ENCODE data around the gene SEMA5A.

SEMA5A gene

GRCh38 chr5:9125852-9126251 is 420.0 kb downstream of the SEMA5A start:
- FAIRE-seq = peak; percentile 53
- DNase-seq (ENCODE audit: low spot score) = no peak

- DNase-seq (ENCODE audit: low spot score) (no peak), FAIRE-seq (no peak)
Observed at GRCh38 chr5:9124838-9125237, 421.0 kb downstream of the SEMA5A start.

GRCh38 chr5:9124071-9124470 is 421.8 kb downstream of the SEMA5A start:
- no peak for FAIRE-seq
- no peak for DNase-seq (ENCODE audit: low spot score)

GRCh38 chr5:9122528-9122927 is 423.3 kb downstream of the SEMA5A start:
- no peak for DNase-seq (ENCODE audit: low spot score)
- no peak for FAIRE-seq

- no peak for FAIRE-seq
- DNase-seq (ENCODE audit: low spot score) = no peak
Observed at GRCh38 chr5:9121597-9121996, 424.3 kb downstream of the SEMA5A start.

- DNase-seq (ENCODE audit: low spot score) (no peak), FAIRE-seq (no peak)
Observed at GRCh38 chr5:9118852-9119251, 427.0 kb downstream of the SEMA5A start.

- no peak for FAIRE-seq
- no peak for DNase-seq (ENCODE audit: low spot score)
Observed at GRCh38 chr5:9115093-9115492, 430.8 kb downstream of the SEMA5A start.

GRCh38 chr5:9112520-9113291 is 433.2 kb downstream of the SEMA5A start:
- FAIRE-seq = no peak
- DNase-seq (ENCODE audit: low spot score) = no peak

GRCh38 chr5:9108162-9108561 is 437.7 kb downstream of the SEMA5A start:
- DNase-seq (ENCODE audit: low spot score) = no peak
- FAIRE-seq = no peak

- FAIRE-seq (no peak), DNase-seq (ENCODE audit: low spot score) (no peak)
Observed at GRCh38 chr5:9105851-9106250, 440.0 kb downstream of the SEMA5A start.

- FAIRE-seq = no peak
- no peak for DNase-seq (ENCODE audit: low spot score)
Observed at GRCh38 chr5:9104571-9105339, 441.1 kb downstream of the SEMA5A start.

GRCh38 chr5:9103290-9103689 is 442.6 kb downstream of the SEMA5A start:
- DNase-seq (ENCODE audit: low spot score) (no peak), FAIRE-seq (no peak)

- DNase-seq (ENCODE audit: low spot score) (no peak), FAIRE-seq (no peak)
Observed at GRCh38 chr5:9099689-9100088, 446.2 kb downstream of the SEMA5A start.

GRCh38 chr5:9098990-9099389 is 446.9 kb downstream of the SEMA5A start:
- no peak for FAIRE-seq

GRCh38 chr5:9094582-9094981 is 451.3 kb downstream of the SEMA5A start:
- FAIRE-seq (no peak), DNase-seq (ENCODE audit: low spot score) (no peak)

More at GRCh38 chr5:9098990-9099389, 446.9 kb downstream of the SEMA5A start:
- no peak for DNase-seq (ENCODE audit: low spot score)

- DNase-seq (ENCODE audit: low spot score) (no peak), FAIRE-seq (no peak)
Observed at GRCh38 chr5:9091896-9092662, 453.8 kb downstream of the SEMA5A start.

- DNase-seq (ENCODE audit: low spot score) = no peak
- no peak for FAIRE-seq
Observed at GRCh38 chr5:9090381-9091026, 455.4 kb downstream of the SEMA5A start.

GRCh38 chr5:9089893-9090292 is 456.0 kb downstream of the SEMA5A start:
- DNase-seq (ENCODE audit: low spot score) (no peak), FAIRE-seq (no peak)

GRCh38 chr5:9082996-9083395 is 462.9 kb downstream of the SEMA5A start:
- no peak for FAIRE-seq
- no peak for DNase-seq (ENCODE audit: low spot score)

GRCh38 chr5:9072701-9073100 is 473.2 kb downstream of the SEMA5A start:
- DNase-seq (ENCODE audit: low spot score) (no peak), FAIRE-seq (no peak)

GRCh38 chr5:9071524-9071923 is 474.4 kb downstream of the SEMA5A start:
- DNase-seq (ENCODE audit: low spot score) (no peak), FAIRE-seq (no peak)

Data from urothelium cell line (cell line).